ENCODE results near the gene DYRK1B. TPM values are rescaled to one million over a fixed set of nuclear protein-coding genes. Genes with fewer than 3 reads are reported as not detected.

The DYRK1B gene
- total RNA-seq, 2 experiments from 2014 or later, result 3.0 to 9.2 TPM

- H3K4me1 ChIP-seq (ENCODE audit: insufficient read depth, low read length, poor library complexity, severe bottlenecking), result no peaks in the 10 kb centered on the region
- H3K4me2 ChIP-seq (ENCODE audit: low read length), result no peak overlapping the region; the same call in 1 of the 2 replicates
- no TSS peak for BruUV-seq (replicated peaks)
- H3K79me2 ChIP-seq (ENCODE audit: insufficient read depth, low read depth, low read length), result no peaks in the 10 kb centered on the region
- DNase-seq (ENCODE audit: low spot score), result no peak
- H3K27ac ChIP-seq (ENCODE audit: low read depth, low read length, poor library complexity, severe bottlenecking), result no peak overlapping the region
- H2AFZ ChIP-seq (ENCODE audit: low read length), result no peak overlapping the region
- ChIA-PET CTCF (ENCODE audit: unreplicated experiment) (interaction anchor here (0.6 kb wide), 1 partner anchor 33 kb away, joined by 5 read pairs; no protein-coding TSS in a partner anchor), POLR2A (no interaction called here)
- H3K36me3 ChIP-seq (ENCODE audit: insufficient read depth, low read length), result peaks cover 75% of the 10 kb centered on the region
- H3K9me2 ChIP-seq (ENCODE audit: insufficient read depth, low read length), result no peaks in the 10 kb centered on the region
- intact Hi-C loops (cut with micrococcal nuclease; ENCODE audit: unreplicated experiment), result no loop called here
- H3K4me3 ChIP-seq (ENCODE audit: low read depth, low read length, poor library complexity, severe bottlenecking), result no peak overlapping the region
- 0 out of 2 replicates have a peak, but pooled peaks cover 4% of the 10 kb centered on the region for H3K9me3 ChIP-seq (ENCODE audit: low read length)
- no peak for TF ChIP-seq CTCF (conservative IDR thresholded peaks at IDR 0.05; ENCODE audit: low read length)
- TF ChIP-seq EZH2phosphoT487 (IDR thresholded peaks at IDR 0.05; ENCODE audit: borderline replicate concordance, low read depth, low read length), result no peak
- no peaks in the 10 kb centered on the region for H4K20me1 ChIP-seq (ENCODE audit: insufficient read depth, low read length)
These were observed 8.9 kb downstream of the DYRK1B start for GRCh38 chr19:39825093-39825463.

DNA sequence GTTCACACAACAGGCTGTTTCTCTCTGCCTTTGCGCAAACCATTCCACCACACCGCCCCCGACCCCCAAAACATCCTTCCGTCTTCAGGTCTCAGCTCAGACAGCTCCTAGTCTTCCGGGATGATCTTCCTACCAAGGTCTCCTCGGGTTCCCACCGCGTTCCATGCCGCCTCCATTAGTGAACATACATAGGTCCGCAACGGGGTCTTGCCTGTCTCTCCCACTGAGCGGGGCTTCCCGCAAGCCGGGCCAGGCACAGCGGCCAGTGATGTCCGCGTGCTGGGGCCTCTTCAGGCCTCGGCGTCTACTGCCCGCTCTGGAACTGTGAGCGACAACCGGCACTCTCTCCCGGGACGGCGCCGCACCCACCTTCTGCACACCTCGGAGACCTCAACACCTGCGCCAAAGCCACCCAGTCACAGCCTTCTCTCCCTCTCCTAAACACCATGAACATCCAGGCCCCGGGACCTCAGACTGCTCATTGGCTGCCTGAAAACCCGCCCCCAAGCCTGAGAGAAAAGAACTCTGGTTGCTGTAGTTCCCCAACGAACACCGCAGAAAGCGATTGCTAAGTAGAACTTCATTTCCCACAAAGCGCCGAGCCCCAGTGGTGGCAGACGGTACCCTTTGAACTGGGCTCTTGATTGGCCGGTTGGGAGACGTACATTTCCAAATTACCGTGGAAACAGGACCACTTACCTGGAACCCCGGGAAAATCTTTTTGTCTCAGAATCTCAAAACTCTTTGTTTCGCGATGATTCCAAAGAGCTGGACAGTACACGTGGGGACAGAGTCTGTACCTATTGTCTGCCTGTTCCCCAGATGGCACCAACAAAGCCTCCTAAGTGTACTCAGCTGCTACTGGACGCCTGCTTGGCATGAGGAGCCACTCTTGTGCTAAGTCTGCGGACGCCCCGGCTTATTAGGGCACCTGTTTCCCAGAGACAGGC lies 9.5 kb downstream of the DYRK1B start:
- peak; percentile 33 for DNase-seq (ENCODE audit: low spot score)
- no peak overlapping the region for H2AFZ ChIP-seq (ENCODE audit: low read length)
- H3K36me3 ChIP-seq (ENCODE audit: insufficient read depth, low read length), result peaks cover 69% of the 10 kb centered on the region
- intact Hi-C loops (cut with micrococcal nuclease; ENCODE audit: unreplicated experiment), result no loop called here
- TF ChIP-seq EZH2phosphoT487 (IDR thresholded peaks at IDR 0.05; ENCODE audit: borderline replicate concordance, low read depth, low read length) (no peak), CTCF (conservative IDR thresholded peaks at IDR 0.05; ENCODE audit: low read length) (no peak)
- ChIA-PET CTCF (ENCODE audit: unreplicated experiment) (no interaction called here), POLR2A (no interaction called here)
- H3K79me2 ChIP-seq (ENCODE audit: insufficient read depth, low read depth, low read length), result no peaks in the 10 kb centered on the region
- H4K20me1 ChIP-seq (ENCODE audit: insufficient read depth, low read length), result no peaks in the 10 kb centered on the region
- H3K9me2 ChIP-seq (ENCODE audit: insufficient read depth, low read length), result no peaks in the 10 kb centered on the region
- no peaks in the 10 kb centered on the region for H3K4me1 ChIP-seq (ENCODE audit: insufficient read depth, low read length, poor library complexity, severe bottlenecking)
- no peak overlapping the region for H3K27ac ChIP-seq (ENCODE audit: low read depth, low read length, poor library complexity, severe bottlenecking)
- 0 out of 2 replicates have a peak, but pooled peaks cover 4% of the 10 kb centered on the region for H3K9me3 ChIP-seq (ENCODE audit: low read length)
- no peak overlapping the region; the same call in 1 of the 2 replicates for H3K4me2 ChIP-seq (ENCODE audit: low read length)
- no peak overlapping the region for H3K4me3 ChIP-seq (ENCODE audit: low read depth, low read length, poor library complexity, severe bottlenecking)
- BruUV-seq (replicated peaks), result no TSS peak

- ChIA-PET CTCF (ENCODE audit: unreplicated experiment) (no interaction called here), POLR2A (no interaction called here)
- no TSS peak for BruUV-seq (replicated peaks)
- intact Hi-C loops (cut with micrococcal nuclease; ENCODE audit: unreplicated experiment), result no loop called here
- Histone ChIP-seq H3K9me2 (ENCODE audit: insufficient read depth, low read length) (no peaks in the 10 kb centered on the region), H3K27ac (ENCODE audit: low read depth, low read length, poor library complexity, severe bottlenecking) (no peak overlapping the region), H2AFZ (ENCODE audit: low read length) (no peak overlapping the region), H4K20me1 (ENCODE audit: insufficient read depth, low read length) (no peaks in the 10 kb centered on the region), H3K4me1 (ENCODE audit: insufficient read depth, low read length, poor library complexity, severe bottlenecking) (no peaks in the 10 kb centered on the region), H3K9me3 (ENCODE audit: low read length) (0 out of 2 replicates have a peak, but pooled peaks cover 4% of the 10 kb centered on the region), H3K4me2 (ENCODE audit: low read length) (no peak overlapping the region; the same call in 1 of the 2 replicates), H3K4me3 (ENCODE audit: low read depth, low read length, poor library complexity, severe bottlenecking) (no peak overlapping the region), H3K79me2 (ENCODE audit: insufficient read depth, low read depth, low read length) (no peaks in the 10 kb centered on the region), H3K36me3 (ENCODE audit: insufficient read depth, low read length) (peaks cover 62% of the 10 kb centered on the region)
- TF ChIP-seq CTCF (conservative IDR thresholded peaks at IDR 0.05; ENCODE audit: low read length) (no peak), EZH2phosphoT487 (IDR thresholded peaks at IDR 0.05; ENCODE audit: borderline replicate concordance, low read depth, low read length) (no peak)
- no peak for DNase-seq (ENCODE audit: low spot score)
These were observed 10.3 kb downstream of the DYRK1B start for GRCh38 chr19:39823686-39824085.

Data from OCI-LY7 (cell line).